DMS53 treated with DMSO at 0.1 percent for 48 hours (cell line): ENCODE measurements around the gene C2orf42.
"Not testable (repeated sequence)": the region's sequence is repeated elsewhere in the genome, so short reads cannot be mapped to it uniquely, and the experiment has no call there.

ENCODE experiments used
- DNase-seq: peaks from one replicate; lab custom pipeline; 2025; ENCODE audit not compliant: unreplicated experiment; lab: John Stamatoyannopoulos, UW

The C2orf42 gene

GRCh38 chr2:70104231-70105111, 86.3 kb downstream of the C2orf42 start:
- no peak for DNase-seq

GRCh38 chr2:70103531-70104061, 87.2 kb downstream of the C2orf42 start:
- no peak for DNase-seq

- DNase-seq, result not testable (repeated sequence)
Observed at GRCh38 chr2:70102323-70102905, 88.4 kb downstream of the C2orf42 start.

- DNase-seq, result not testable (repeated sequence)
Observed at GRCh38 chr2:70101686-70102085, 89.1 kb downstream of the C2orf42 start.

GRCh38 chr2:70101174-70101573, 89.6 kb downstream of the C2orf42 start:
- DNase-seq, result no peak
